Measurements from ENCODE around the gene GAD2. TPM values are rescaled to one million over a fixed set of nuclear protein-coding genes. Genes with fewer than 3 reads are reported as not detected.
"Not testable (repeated sequence)": the region's sequence is repeated elsewhere in the genome, so short reads cannot be mapped to it uniquely, and the experiment has no call there.

Gene GAD2
- total RNA-seq, 3 donors from 2014 or later (not counting 1 experiment from before 2014, with no cell fraction given) = not detected

- no peak overlapping the region for H3K27ac ChIP-seq (ENCODE audit: low read length)
- no peak for TF ChIP-seq CTCF (IDR thresholded peaks at IDR 0.05)
- Mint-ChIP-seq H3K36me3 (no peaks in the 10 kb centered on the region), H3K9me3 (no peaks in the 10 kb centered on the region), H3K27ac (no peak overlapping the region), H3K4me1 (peaks cover 0 to 5% of the 10 kb centered on the region in 2 donors), H3K4me3 (no peak overlapping the region), H3K27me3 (ENCODE audit: low read depth in 2 of 2) (peaks cover 4 to 17% of the 10 kb centered on the region in 2 donors)
- H3K4me3 ChIP-seq (ENCODE audit: low read length) = no peak overlapping the region
- ATAC-seq = no peak
- no peaks in the 10 kb centered on the region for H3K36me3 ChIP-seq (ENCODE audit: control insufficient read depth, insufficient read depth, low read length)
- no peak for DNase-seq
- no peaks in the 10 kb centered on the region for H3K9me3 ChIP-seq (ENCODE audit: control insufficient read depth, insufficient read depth, low read length)
- H3K27me3 ChIP-seq (ENCODE audit: control insufficient read depth, insufficient read depth, low read length) = no peaks in the 10 kb centered on the region
- intact Hi-C loops (cut with micrococcal nuclease) = no loop called here
- H3K4me1 ChIP-seq (ENCODE audit: control insufficient read depth, insufficient read depth, low read length) = no peaks in the 10 kb centered on the region
Measured at GRCh38 chr10:26341701-26342100, 125.1 kb downstream of the GAD2 start.

- WGBS (ENCODE audit: insufficient coverage) = 86% methylated on average over 8 of the region's 9 CpGs
- not testable (repeated sequence) for H3K27ac Mint-ChIP-seq
Measured at GRCh38 chr10:26348821-26349417, 132.3 kb downstream of the GAD2 start.

More at GRCh38 chr10:26348821-26349417, 132.3 kb downstream of the GAD2 start:
- H3K9me3 ChIP-seq (ENCODE audit: control insufficient read depth, insufficient read depth, low read length); DNase-seq; H3K4me1 ChIP-seq (ENCODE audit: control insufficient read depth, insufficient read depth, low read length); H3K4me3 Mint-ChIP-seq; H3K4me3 ChIP-seq (ENCODE audit: low read length); H3K36me3 ChIP-seq (ENCODE audit: control insufficient read depth, insufficient read depth, low read length); H3K4me1 Mint-ChIP-seq; intact Hi-C loops (cut with micrococcal nuclease); ATAC-seq; H3K27me3 ChIP-seq (ENCODE audit: control insufficient read depth, insufficient read depth, low read length); H3K9me3 Mint-ChIP-seq; H3K36me3 Mint-ChIP-seq; H3K27ac ChIP-seq (ENCODE audit: low read length): not testable (repeated sequence)
- H3K27me3 Mint-ChIP-seq (ENCODE audit: low read depth in 2 of 2) = peaks cover 4 to 19% of the 10 kb centered on the region in 2 donors

Other genes starting within 250 kb of the GAD2 start
- gene APBB1IP, start 221.6 kb downstream of the GAD2 start, total RNA-seq = 100 to 1,000 TPM in 2 of 3 donors, 10 to 100 TPM in 1; 92.5 to 119 (median 100) TPM

All from natural killer cell (primary cell).